AG04449 (cell line): ENCODE results near the gene IL13RA1.
"Not testable (repeated sequence)": the region's sequence is repeated elsewhere in the genome, so short reads cannot be mapped to it uniquely, and the experiment has no call there.

ENCODE experiments used
- CTCF ChIA-PET: fragments of 350-600 bp; formaldehyde crosslinking; extraction: SDS; loops from one replicate; lab custom pipeline; 2021; ENCODE audit warnings: antibody characterized with exemption; lab: Yijun Ruan, JAX
- POLR2A ChIA-PET: fragments of 400-600, 350-600 bp; formaldehyde crosslinking; extraction: SDS; loops from one replicate; lab custom pipeline; 2020; ENCODE audit warnings: antibody characterized with exemption, inconsistent platforms; lab: Yijun Ruan, JAX
- DNase-seq: peaks from one replicate; pipeline ENCODE4 v3.0.0-alpha.2; 2010; ENCODE audit warnings: low read depth, low spot score
- H3K4me3 ChIP-seq: 2 replicates; pipeline ENCODE4 v1.5.1; 2011; ENCODE audit warnings: low read depth, mild to moderate bottlenecking, control low read depth, low read length
- TF ChIP-seq, protein P1 (sequence below): IDR thresholded peaks from one replicate; pipeline ENCODE4 v1.5.1; 2011; ENCODE audit warnings: mild to moderate bottlenecking, moderate library complexity, low read length, control low read depth, inconsistent platforms; ENCODE audit not compliant: insufficient read depth; ENCODE audit errors: missing control alignments

IL13RA1 gene

DNA sequence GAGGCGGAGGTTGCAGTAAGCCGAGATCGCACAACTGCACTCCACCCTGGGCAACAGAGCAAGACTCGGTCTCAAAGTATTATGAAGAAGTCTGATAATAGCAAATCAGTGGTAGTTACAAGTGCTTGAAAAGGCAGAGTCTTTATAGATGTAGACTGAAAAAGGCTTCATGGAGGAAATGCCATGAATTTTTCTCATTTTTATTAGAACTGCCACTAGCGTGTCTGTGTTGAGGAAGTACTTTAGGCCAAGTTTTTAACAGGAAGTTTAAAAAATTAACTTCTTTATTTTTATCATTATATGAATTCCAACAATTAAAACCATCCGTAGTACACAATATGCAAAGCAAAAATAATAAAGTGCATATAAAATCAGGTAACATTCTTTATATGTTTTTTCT is 32.8 kb upstream of the IL13RA1 start:
- TF ChIP-seq, protein P1, sequence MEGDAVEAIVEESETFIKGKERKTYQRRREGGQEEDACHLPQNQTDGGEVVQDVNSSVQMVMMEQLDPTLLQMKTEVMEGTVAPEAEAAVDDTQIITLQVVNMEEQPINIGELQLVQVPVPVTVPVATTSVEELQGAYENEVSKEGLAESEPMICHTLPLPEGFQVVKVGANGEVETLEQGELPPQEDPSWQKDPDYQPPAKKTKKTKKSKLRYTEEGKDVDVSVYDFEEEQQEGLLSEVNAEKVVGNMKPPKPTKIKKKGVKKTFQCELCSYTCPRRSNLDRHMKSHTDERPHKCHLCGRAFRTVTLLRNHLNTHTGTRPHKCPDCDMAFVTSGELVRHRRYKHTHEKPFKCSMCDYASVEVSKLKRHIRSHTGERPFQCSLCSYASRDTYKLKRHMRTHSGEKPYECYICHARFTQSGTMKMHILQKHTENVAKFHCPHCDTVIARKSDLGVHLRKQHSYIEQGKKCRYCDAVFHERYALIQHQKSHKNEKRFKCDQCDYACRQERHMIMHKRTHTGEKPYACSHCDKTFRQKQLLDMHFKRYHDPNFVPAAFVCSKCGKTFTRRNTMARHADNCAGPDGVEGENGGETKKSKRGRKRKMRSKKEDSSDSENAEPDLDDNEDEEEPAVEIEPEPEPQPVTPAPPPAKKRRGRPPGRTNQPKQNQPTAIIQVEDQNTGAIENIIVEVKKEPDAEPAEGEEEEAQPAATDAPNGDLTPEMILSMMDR = no peak
- POLR2A ChIA-PET = no interaction called here
- H3K4me3 ChIP-seq = no peak overlapping the region
- no peak for DNase-seq
- CTCF ChIA-PET = no interaction called here

DNA sequence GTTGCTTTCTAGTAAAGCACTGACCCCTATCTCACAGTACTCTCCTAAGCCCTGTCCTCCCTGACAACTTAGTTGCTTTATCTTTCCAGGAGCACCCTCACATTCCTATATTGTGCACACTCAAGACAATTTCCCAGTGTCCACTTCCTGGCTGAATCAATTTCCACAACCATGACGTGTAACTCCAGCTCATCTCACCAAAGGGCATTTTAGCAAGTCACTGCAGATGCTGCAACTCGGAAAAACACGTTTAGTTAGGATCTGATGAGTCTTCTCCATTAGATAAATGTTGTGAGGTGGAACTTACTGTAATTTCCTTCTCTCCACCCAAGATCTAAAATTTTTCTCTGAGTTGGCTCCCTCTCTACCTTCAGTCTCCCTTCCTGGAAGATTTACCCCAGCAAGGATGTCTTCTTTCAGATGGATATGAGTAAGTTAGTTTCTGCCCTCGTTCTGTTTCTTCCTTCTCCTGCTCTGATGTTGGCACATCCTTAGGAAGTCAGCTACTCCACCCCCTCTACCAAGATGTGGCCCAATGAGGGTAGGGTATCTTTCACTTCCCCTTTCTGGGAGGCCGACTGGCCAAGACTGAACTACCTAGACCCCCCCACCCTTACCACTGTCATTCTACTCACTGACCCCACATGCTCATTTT is 28.8 kb upstream of the IL13RA1 start:
- no peak for DNase-seq
- ChIA-PET POLR2A (no interaction called here), CTCF (no interaction called here)
- H3K4me3 ChIP-seq = no peak overlapping the region
- TF ChIP-seq, protein P1 = no peak

DNA sequence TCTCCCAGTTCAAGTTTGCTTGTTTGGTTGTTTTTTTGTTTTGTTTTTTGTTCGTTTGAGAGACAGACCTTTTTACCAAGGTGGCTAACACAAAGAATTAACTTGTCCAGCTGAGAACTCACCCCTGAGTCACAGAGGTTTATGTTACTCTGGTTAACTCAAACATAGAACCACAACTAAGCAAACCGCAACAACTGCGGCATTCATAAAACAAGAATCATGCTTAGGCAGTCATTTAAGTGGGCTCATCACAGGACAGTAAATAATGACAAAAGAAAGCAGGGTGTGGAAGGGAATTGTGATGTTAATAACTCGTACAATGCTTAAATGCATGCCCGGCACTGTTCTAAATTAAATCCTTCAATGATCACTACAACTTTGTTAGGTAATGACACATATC is 24.7 kb upstream of the IL13RA1 start:
- POLR2A ChIA-PET = no interaction called here
- CTCF ChIA-PET = no interaction called here

DNA sequence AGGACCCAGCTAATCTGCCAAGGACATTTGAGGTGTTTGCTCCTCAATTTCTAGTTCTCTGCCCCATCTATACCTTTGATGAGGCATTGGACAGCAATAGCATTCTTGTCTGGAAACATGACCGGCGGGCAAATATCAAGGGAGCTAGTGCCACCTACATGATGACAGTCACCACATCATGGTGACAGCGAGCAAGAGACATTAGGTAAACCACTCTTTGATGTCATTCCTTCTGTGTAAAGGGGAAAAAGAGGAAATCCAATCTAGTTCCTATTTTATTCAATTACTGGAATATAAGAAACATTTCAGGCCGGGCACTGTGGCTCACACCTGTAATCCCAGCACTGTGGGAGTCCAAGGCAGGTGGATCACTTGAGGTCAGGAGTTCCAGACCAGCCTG is 20.7 kb upstream of the IL13RA1 start:
- no peak for DNase-seq
- ChIA-PET CTCF (no interaction called here), POLR2A (no interaction called here)
- TF ChIP-seq, protein P1 = no peak
- H3K4me3 ChIP-seq = no peak overlapping the region

More for the DNA sequence above, 24.7 kb upstream of the IL13RA1 start:
- no peak for DNase-seq
- TF ChIP-seq, protein P1 = no peak
- H3K4me3 ChIP-seq = no peak overlapping the region

DNA sequence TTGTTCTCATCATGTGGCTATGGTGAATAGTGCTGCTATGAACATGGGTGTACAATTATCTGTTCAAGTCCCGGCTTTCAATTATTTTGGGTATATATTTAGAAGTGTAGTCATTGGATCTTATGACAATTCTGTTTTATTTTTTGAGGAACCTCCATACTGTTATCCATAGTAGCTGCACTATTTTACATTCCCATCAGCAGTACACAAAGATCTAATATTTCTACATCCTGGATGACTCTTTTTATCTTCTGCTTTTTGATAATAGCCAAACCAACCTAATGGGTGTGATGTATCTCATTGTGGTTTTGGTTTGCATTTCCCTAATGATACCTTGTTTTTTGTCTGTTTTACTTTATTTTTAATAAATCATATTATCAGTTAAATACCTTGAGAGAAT is 12.9 kb upstream of the IL13RA1 start:
- ChIA-PET POLR2A (no interaction called here), CTCF (no interaction called here)

DNA sequence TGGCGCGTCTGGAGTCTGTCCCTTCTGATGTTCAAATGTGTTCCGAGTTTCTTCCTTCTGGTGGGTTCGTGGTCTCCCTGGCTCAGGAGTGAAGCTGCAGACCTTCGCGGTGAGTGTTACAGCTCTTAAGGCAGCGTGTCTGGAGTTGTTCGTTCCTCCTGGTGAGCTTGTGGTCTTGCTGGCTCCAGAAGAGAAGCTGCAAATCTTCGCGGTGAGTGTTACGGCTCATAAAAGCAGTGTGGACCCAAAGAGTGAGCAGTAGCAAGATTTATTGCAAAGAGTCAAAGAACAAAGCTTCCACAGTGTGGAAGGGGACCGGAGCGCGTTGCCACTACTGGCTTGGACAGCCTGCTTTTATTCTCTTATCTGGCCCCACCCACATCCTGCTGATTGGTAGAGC is 11.5 kb upstream of the IL13RA1 start:
- H3K4me3 ChIP-seq, CTCF ChIA-PET, DNase-seq, POLR2A ChIA-PET: not testable (repeated sequence)

More for the DNA sequence above, 12.9 kb upstream of the IL13RA1 start:
- TF ChIP-seq, protein P1 = no peak
- DNase-seq = no peak
- H3K4me3 ChIP-seq = no peak overlapping the region

DNA sequence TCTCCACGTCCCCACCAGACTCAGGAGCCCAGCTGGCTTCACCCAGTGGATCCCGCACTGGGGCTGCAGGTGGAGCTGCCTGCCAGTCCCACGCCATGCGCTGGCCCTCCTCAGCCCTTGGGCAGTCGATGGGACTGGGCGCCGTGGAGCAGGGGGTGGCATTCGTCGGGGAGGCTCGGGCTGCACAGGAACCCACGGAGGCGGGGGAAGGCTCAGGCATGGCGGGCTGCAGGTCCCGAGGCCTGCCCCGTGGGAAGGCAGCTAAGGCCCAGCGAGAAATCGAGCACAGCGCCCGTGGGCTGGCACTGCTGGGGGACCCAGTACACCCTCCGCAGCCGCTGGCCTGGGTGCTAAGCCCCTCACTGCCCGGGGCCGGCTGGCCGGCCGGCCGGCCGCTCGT is 10.6 kb upstream of the IL13RA1 start:
- H3K4me3 ChIP-seq, DNase-seq, POLR2A ChIA-PET, CTCF ChIA-PET: not testable (repeated sequence)
